Raji (cell line): ENCODE data around the gene RGCC.
A peak's percentile ranks its signal among the peaks of the same experiment; 100 is the strongest.

Source experiments
- POLR2A ChIP-seq: IDR thresholded peaks from 2 replicates; pipeline ENCODE4 v1.6.1; 2011; ENCODE audit warnings: low read depth, low read length, control low read depth; ENCODE audit not compliant: insufficient read depth

Gene RGCC

GRCh38 chr13:41501281-41501680 lies 43.9 kb downstream of the RGCC start:
- TF ChIP-seq POLR2A = no peak

DNA sequence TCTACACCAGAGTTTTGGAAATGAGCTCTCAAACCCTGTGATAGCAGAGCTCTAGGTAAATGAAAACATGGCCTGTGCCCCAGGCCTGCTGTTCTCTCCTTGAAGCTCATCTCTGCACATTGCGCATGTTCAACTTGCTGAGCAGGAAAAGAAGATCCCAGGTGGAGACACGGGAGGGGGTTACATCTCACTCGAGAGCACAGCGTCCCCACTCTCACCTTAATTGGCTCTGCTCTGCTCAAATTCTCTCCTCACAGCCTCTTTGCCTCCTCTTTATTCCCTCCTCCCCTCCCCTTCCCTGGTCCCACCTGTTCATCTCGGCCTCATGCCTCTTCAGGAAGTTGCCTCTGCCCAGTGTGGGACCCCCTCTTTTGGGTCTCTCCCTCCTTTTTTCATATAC lies 44.7 kb downstream of the RGCC start:
- peak; percentile 49; the same call in 1 of the 2 replicates for TF ChIP-seq POLR2A

DNA sequence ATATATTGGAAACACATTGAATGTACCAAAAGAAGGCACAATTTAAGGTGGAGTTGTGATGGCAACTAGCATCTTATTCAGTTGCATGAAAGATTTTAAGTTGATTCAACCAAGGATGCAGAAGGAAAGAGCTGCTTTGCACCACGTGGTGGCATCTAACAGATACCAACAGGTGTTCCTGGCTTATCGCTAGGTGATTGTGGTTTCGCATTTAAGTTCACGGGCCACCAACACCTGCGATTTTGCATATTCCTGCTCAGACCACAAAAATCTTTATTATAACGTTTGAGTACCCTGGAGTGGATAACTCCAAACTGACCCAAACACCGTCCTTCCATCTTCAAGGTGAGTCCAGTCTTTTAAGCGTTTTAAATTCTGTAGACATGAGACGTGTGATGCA lies 45.3 kb downstream of the RGCC start:
- 0 out of 2 replicates have a peak, but pooled peaks have one; percentile 32 for TF ChIP-seq POLR2A

GRCh38 chr13:41503356-41503755 lies 46.0 kb downstream of the RGCC start:
- no peak; the same call in 1 of the 2 replicates for TF ChIP-seq POLR2A

GRCh38 chr13:41505209-41505835 lies 48.0 kb downstream of the RGCC start:
- no peak for TF ChIP-seq POLR2A

GRCh38 chr13:41506312-41506711 lies 49.0 kb downstream of the RGCC start:
- TF ChIP-seq POLR2A = no peak

DNA sequence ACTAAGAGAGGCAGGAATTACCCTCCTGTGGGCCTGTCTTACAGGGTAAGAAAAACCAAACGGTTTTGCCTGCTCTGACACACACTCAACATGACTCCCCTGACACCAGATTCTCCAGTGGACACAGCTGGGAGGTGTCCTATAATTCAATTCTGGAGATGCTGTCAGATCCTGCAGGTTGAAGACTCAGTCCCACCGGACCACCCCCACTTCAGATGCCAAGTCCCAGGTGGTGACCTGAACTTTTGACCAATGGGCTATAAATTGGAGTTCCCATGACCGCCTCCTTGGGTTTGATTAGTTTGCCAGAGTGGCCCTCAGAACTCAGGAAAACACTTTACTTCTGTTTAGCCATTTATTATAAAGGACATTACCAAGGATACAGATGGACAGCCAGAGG lies 52.6 kb downstream of the RGCC start:
- TF ChIP-seq POLR2A = no peak

GRCh38 chr13:41511827-41512226 lies 54.5 kb downstream of the RGCC start:
- no peak for TF ChIP-seq POLR2A

GRCh38 chr13:41512441-41512840 lies 55.1 kb downstream of the RGCC start:
- TF ChIP-seq POLR2A = no peak

DNA sequence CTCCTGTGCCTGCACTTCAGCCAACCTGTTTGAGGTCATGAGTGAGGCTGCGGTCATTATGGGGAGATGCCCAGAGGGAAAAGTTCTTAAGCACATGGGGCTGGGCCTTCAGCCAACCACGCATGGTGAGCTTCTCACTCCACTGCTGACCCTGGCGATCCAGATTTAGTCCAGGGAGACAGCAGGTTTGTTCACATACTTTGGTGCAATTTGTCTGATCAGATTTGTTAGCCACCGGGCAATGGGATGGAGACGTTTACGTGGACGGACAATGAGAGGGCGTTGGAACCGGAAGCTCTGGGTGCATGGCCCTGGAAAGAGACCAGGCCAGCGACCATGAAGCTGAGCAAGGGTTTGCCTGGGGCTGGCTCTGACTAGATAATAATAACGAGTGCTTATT lies 56.2 kb downstream of the RGCC start:
- no peak for TF ChIP-seq POLR2A

- no peak for TF ChIP-seq POLR2A
These were observed 57.6 kb downstream of the RGCC start for GRCh38 chr13:41514853-41515395.

DNA sequence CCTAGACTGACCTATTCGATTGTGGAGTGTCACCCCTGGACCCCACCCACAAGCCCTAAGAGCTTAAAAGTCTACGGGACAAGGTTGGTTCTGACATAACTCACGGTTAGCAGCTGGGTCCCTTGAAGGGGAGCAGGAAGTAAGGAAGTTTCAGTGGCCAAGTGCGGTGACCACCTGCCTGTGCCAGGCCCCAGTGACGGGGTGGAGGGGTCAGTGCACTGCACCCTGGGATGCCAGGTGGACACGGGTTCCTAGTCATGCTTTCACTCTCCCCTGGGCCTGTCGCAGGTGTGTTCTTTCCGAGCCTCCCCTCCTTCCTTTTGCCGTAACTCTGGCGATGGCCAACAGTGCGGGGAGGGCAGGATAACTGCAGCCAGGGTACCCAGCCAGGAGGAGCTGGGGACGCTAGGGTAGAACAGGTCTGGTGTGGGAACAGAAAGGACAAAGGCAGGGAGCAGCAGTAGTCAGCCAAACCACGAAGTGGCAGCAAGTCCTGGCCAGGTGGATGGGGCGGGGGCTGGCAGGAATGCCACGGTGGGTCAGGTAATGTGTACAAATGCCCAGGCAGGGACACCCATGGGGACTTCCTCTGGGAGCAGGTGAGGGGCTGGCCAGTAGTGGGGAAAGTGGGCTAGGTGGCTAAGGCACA lies 58.3 kb downstream of the RGCC start:
- TF ChIP-seq POLR2A = no peak

GRCh38 chr13:41516166-41516565 lies 58.8 kb downstream of the RGCC start:
- no peak for TF ChIP-seq POLR2A

GRCh38 chr13:41516760-41517159 lies 59.4 kb downstream of the RGCC start:
- no peak for TF ChIP-seq POLR2A

DNA sequence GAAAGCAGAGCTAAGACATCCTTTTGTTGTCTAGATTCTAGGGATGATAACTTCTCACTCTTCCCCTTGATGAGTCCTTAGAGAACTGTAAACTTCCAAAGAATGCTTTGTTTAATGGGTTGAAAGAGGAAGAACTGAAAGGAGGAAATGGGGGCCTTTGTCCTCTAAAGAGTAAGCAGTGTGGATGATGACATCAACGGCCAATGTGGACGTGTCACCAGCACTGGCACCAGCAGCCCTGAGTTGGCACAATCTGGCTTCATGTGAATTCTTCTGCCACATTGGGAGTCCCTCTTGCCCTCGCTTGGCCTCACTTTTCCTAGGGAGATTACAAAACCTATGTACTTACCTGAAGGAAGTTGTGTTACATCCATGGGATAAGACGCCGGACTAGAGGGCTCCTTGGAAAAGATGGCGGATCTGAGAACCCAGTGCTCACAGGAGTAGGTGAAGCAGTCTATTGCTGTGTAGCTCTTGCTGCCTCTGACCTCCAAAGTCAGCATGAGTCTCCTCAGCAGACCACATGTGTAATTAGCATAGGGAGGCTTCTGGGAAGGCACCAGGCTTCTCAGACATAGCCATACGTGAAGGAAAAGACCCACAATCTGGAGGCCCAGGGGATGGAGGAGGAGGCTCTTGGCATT lies 62.8 kb downstream of the RGCC start:
- no peak for TF ChIP-seq POLR2A
